SK-N-SH (cell line): Measurements from ENCODE around the gene ATP12A. TPM values are rescaled to one million over a fixed set of nuclear protein-coding genes. Genes with fewer than 3 reads are reported as not detected.

Experiments used
- CTCF ChIA-PET: fragments of 300-600, 350-600 bp; formaldehyde crosslinking; extraction: SDS; loops from one replicate; lab custom pipeline; 2021; lab: Yijun Ruan, JAX
- POLR2A ChIA-PET: fragments of 350-600 bp; sonication (Branson Sonifier 250); formaldehyde crosslinking; extraction: SDS; loops from one replicate; lab custom pipeline; 2020; ENCODE audit warnings: antibody characterized with exemption, inconsistent platforms; lab: Yijun Ruan, JAX
- DNase-seq: peaks from one replicate; pipeline ENCODE4 v3.0.0; 2012
- H2AFZ ChIP-seq: fragments of 200-600 bp; sonication (generic); 2 replicates; pipeline ENCODE4 v1.8.1; 2016; ENCODE audit warnings: antibody characterized with exemption, mild to moderate bottlenecking, low read depth
- H3F3A ChIP-seq: fragments of 200-600 bp; sonication (generic); replicated peaks from 2 replicates; pipeline ENCODE3; 2016; ENCODE audit warnings: antibody characterized with exemption, mild to moderate bottlenecking; ENCODE audit not compliant: insufficient read depth
- H3K27ac ChIP-seq, 2 experiments: fragments of 200-500 bp in 1 of 2; fragments of 200-600 bp in 1 of 2; sonication (Bioruptor generic) in 1 of 2; sonication (generic), shearing (Covaris generic) in 1 of 2; 2 replicates each; pipeline versions ENCODE4 v1.5.1 to v1.6.1; 2014 to 2016; ENCODE audit warnings: low read depth in 2 of 2, inconsistent platforms in 1 of 2, low read length in 1 of 2, mild to moderate bottlenecking in 1 of 2, mixed read lengths in 1 of 2
- H3K27me3 ChIP-seq: fragments of 200-600 bp; sonication (generic), shearing (Covaris generic); 2 replicates; pipeline ENCODE4 v1.6.1; 2016; ENCODE audit warnings: mixed run types; ENCODE audit not compliant: insufficient read depth
- H3K36me3 ChIP-seq, 2 experiments: fragments of 200-500 bp in 1 of 2; fragments of 200-600 bp in 1 of 2; sonication (Bioruptor generic) in 1 of 2; sonication (generic) in 1 of 2; replicated peaks in 1 of 2; 2 replicates each; pipeline versions ENCODE3 to v1.5.1; 2014 to 2016; ENCODE audit warnings: low read length in 1 of 2, mild to moderate bottlenecking in 1 of 2; ENCODE audit not compliant: insufficient read depth in 2 of 2, control insufficient read depth in 1 of 2
- H3K4me1 ChIP-seq, 2 experiments: fragments of 200-500 bp in 1 of 2; fragments of 200-600 bp in 1 of 2; sonication (Bioruptor generic) in 1 of 2; sonication (generic), shearing (Covaris generic) in 1 of 2; 2 replicates each; pipeline versions ENCODE4 v1.5.1 to v1.6.1; 2014 to 2016; ENCODE audit warnings: low read depth in 1 of 2, low read length in 1 of 2, mixed run types in 1 of 2; ENCODE audit not compliant: insufficient read depth in 2 of 2, control insufficient read depth in 1 of 2
- H3K4me2 ChIP-seq: fragments of 200-600 bp; sonication (generic), shearing (Covaris generic); 2 replicates; pipeline ENCODE4 v1.6.1; 2017; ENCODE audit warnings: mixed run types
- H3K4me3 ChIP-seq, 2 experiments: fragments of 200-500 bp in 1 of 2; fragments of 200-600 bp in 1 of 2; sonication (Bioruptor generic) in 1 of 2; sonication (generic), shearing (Covaris generic) in 1 of 2; 2 replicates each; pipeline versions ENCODE4 v1.5.1 to v1.8.1; 2014 to 2016; ENCODE audit warnings: low read depth in 2 of 2, inconsistent platforms in 1 of 2, low read length in 1 of 2, mild to moderate bottlenecking in 1 of 2, mixed read lengths in 1 of 2, moderate library complexity in 1 of 2
- H3K79me2 ChIP-seq: fragments of 200-600 bp; sonication (generic); 2 replicates; pipeline ENCODE4 v1.8.1; 2017; ENCODE audit warnings: mild to moderate bottlenecking; ENCODE audit not compliant: insufficient read depth
- H3K9ac ChIP-seq: fragments of 200-600 bp; sonication (generic); 2 replicates; pipeline ENCODE4 v1.6.1; 2017; ENCODE audit warnings: mixed run types
- H3K9me2 ChIP-seq: fragments of 200-600 bp; sonication (generic); 2 replicates; pipeline ENCODE4 v1.6.1; 2017; ENCODE audit warnings: mixed run types
- H3K9me3 ChIP-seq: fragments of 200-600 bp; sonication (generic); 2 replicates; pipeline ENCODE4 v1.6.1; 2017; ENCODE audit warnings: mixed run types, mild to moderate bottlenecking, moderate library complexity
- H4K20me1 ChIP-seq: fragments of 200-600 bp; sonication (generic); 2 replicates; pipeline ENCODE4 v1.6.1; 2017; ENCODE audit warnings: mild to moderate bottlenecking, mixed run types; ENCODE audit not compliant: insufficient read depth
- EZH2phosphoT487 ChIP-seq: fragments of 200-600 bp; sonication (generic); IDR thresholded peaks from 2 replicates; pipeline ENCODE4 v1.6.1; 2017; ENCODE audit warnings: low read depth, mixed run types, mild to moderate bottlenecking, antibody characterized with exemption, moderate library complexity, borderline replicate concordance
- GABPA ChIP-seq: IDR thresholded peaks from 2 replicates; pipeline ENCODE4 v1.4.0; 2012; ENCODE audit warnings: low read depth, mild to moderate bottlenecking
- IRF3 ChIP-seq: fragments of 150-350 bp; IDR thresholded peaks from 2 replicates; pipeline ENCODE4 v1.6.1; 2016; ENCODE audit warnings: mild to moderate bottlenecking, low read depth, low read length
- JUND ChIP-seq: IDR thresholded peaks from 2 replicates; pipeline ENCODE4 v1.4.0; 2012
- MAX ChIP-seq: IDR thresholded peaks from 2 replicates; pipeline ENCODE4 v1.4.0; 2012; ENCODE audit warnings: low read depth
- MEF2A ChIP-seq: IDR thresholded peaks from 2 replicates; pipeline ENCODE4 v1.4.0; 2012; ENCODE audit warnings: low read depth, borderline replicate concordance
- MXI1 ChIP-seq: IDR thresholded peaks from 2 replicates; pipeline ENCODE4 v1.6.1; 2012; ENCODE audit warnings: mild to moderate bottlenecking, low read depth, low read length, improper control_type of control experiment
- PBX3 ChIP-seq: IDR thresholded peaks from 2 replicates; pipeline ENCODE4; 2012
- RAD21 ChIP-seq: IDR thresholded peaks from 2 replicates; pipeline ENCODE4 v1.6.1; 2012; ENCODE audit warnings: mild to moderate bottlenecking, low read length
- RCOR1 ChIP-seq: fragments of 150-350 bp; IDR thresholded peaks from 2 replicates; pipeline ENCODE4 v1.6.1; 2017; ENCODE audit warnings: antibody characterized with exemption, low read length
- RFX5 ChIP-seq: IDR thresholded peaks from 2 replicates; pipeline ENCODE4 v1.6.1; 2012; ENCODE audit warnings: mild to moderate bottlenecking, improper control_type of control experiment, low read length
- RXRA ChIP-seq: IDR thresholded peaks from 2 replicates; pipeline ENCODE4 v1.4.0; 2012; ENCODE audit warnings: low read depth, mild to moderate bottlenecking, borderline replicate concordance
- SIN3A ChIP-seq: IDR thresholded peaks from 2 replicates; pipeline ENCODE4 v1.6.1; 2012; ENCODE audit warnings: low read depth, mild to moderate bottlenecking, low read length, moderate library complexity, borderline replicate concordance
- TAF1 ChIP-seq: IDR thresholded peaks from 2 replicates; pipeline ENCODE4 v1.6.1; 2012; ENCODE audit warnings: low read depth, mild to moderate bottlenecking, low read length, moderate library complexity, borderline replicate concordance
- TEAD4 ChIP-seq: IDR thresholded peaks from 2 replicates; pipeline ENCODE4 v1.4.0; 2012; ENCODE audit warnings: mild to moderate bottlenecking, borderline replicate concordance; ENCODE audit not compliant: insufficient read depth
- WGBS: methylation state at CpG from one replicate; pipeline ENCODE4 v1.1.6; 2017; ENCODE audit warnings: low lambda C conversion rate; 5-methylcytosine and 5-hydroxymethylcytosine counted together
- polyA plus RNA-seq, 3 experiments: library from polyadenylated mRNA; depleted of rRNA; stranded (reverse); fragments of >200 nt; gene quantifications; 2 replicates each; pipeline ENCODE4 v1.2.3, GENCODE V29; 2012

The ATP12A gene
- polyA plus RNA-seq, 1 of the 3 experiments (the other 2 are of a cell fraction) = not detected

GRCh38 chr13:24668511-24668910, 11.7 kb upstream of the ATP12A start:
- 63% methylated on average over 3 of the region's 4 CpGs for WGBS
- no peak overlapping the region for H3K4me2 ChIP-seq
- H3K9me3 ChIP-seq = no peaks in the 10 kb centered on the region
- POLR2A ChIA-PET = no interaction called here
- H3K4me1 ChIP-seq = peaks cover 0 to 7% of the 10 kb centered on the region in 2 experiments; a peak in 1 of 4 replicates
- no peaks in the 10 kb centered on the region for H3K36me3 ChIP-seq
- no peak overlapping the region for H3K4me3 ChIP-seq
- H3K27ac ChIP-seq = no peak overlapping the region
- CTCF ChIA-PET = interaction anchor here (0.6 to 1.4 kb wide), 2 partner anchors 8 to 89 kb away, joined by 3 to 4 read pairs; no protein-coding TSS in a partner anchor
- H3K79me2 ChIP-seq = no peaks in the 10 kb centered on the region
- TF ChIP-seq MXI1 (no peak), MEF2A (no peak), RXRA (no peak), TAF1 (no peak), MAX (no peak), GABPA (no peak), IRF3 (no peak), RFX5 (no peak)
- TF ChIP-seq, all 33 proteins: peak for 0
- Histone ChIP-seq H4K20me1 (no peaks in the 10 kb centered on the region), H3F3A (no peaks in the 10 kb centered on the region), H3K27me3 (peaks cover 14% of the 10 kb centered on the region; the same call in 1 of the 2 replicates), H3K9me2 (no peaks in the 10 kb centered on the region), H2AFZ (no peak overlapping the region), H3K9ac (no peak overlapping the region)
- no peak for DNase-seq

- WGBS = 41% methylated on average over 4 of the region's 5 CpGs
- TF ChIP-seq JUND (no peak), PBX3 (no peak), RCOR1 (no peak), RFX5 (no peak), TEAD4 (no peak), MXI1 (no peak), RAD21 (no peak), EZH2phosphoT487 (no peak), SIN3A (no peak)
Observed at GRCh38 chr13:24668955-24669582, 11.1 kb upstream of the ATP12A start.

More at GRCh38 chr13:24668955-24669582, 11.1 kb upstream of the ATP12A start:
- H3F3A ChIP-seq = no peaks in the 10 kb centered on the region
- peaks cover 0 to 7% of the 10 kb centered on the region in 2 experiments; a peak in 1 of 4 replicates for H3K4me1 ChIP-seq
- H2AFZ ChIP-seq = no peak overlapping the region
- CTCF ChIA-PET = no interaction called here
- no peak for DNase-seq
- no peak overlapping the region for H3K27ac ChIP-seq
- H3K27me3 ChIP-seq = peaks cover 14% of the 10 kb centered on the region; the same call in 1 of the 2 replicates
- H4K20me1 ChIP-seq = no peaks in the 10 kb centered on the region
- no peaks in the 10 kb centered on the region for H3K9me2 ChIP-seq
- H3K79me2 ChIP-seq = no peaks in the 10 kb centered on the region
- H3K4me2 ChIP-seq = no peak overlapping the region
- POLR2A ChIA-PET = no interaction called here
- H3K9me3 ChIP-seq = no peaks in the 10 kb centered on the region
- H3K36me3 ChIP-seq = no peaks in the 10 kb centered on the region
- H3K4me3 ChIP-seq = no peak overlapping the region
- no peak overlapping the region for H3K9ac ChIP-seq
